Right atrium auricular region (tissue), 2 donors: ENCODE measurements around the gene ACE. TPM values are rescaled to one million over a fixed set of nuclear protein-coding genes. Genes with fewer than 3 reads are reported as not detected.

ENCODE experiments used
- DNase-seq: peaks from one replicate; pipeline ENCODE4 v3.0.0-alpha.2; 2019; ENCODE audit warnings: low spot score
- H3K27ac ChIP-seq, 2 donors: fragments of 200-600 bp; sonication (generic); 1 replicate in 1 of 2; 2 replicates in 1 of 2; pipeline ENCODE4 v1.5.1; 2016 to 2019
- H3K27me3 ChIP-seq, 2 donors: fragments of 200-600 bp; sonication (generic); one replicate each; pipeline versions ENCODE4 v1.5.1 to v1.6.0; 2017 to 2019
- H3K36me3 ChIP-seq: fragments of 200-600 bp; sonication (generic); one replicate; pipeline ENCODE4 v1.5.1; 2016
- H3K4me1 ChIP-seq, 2 donors: fragments of 200-600 bp; sonication (generic); one replicate each; pipeline versions ENCODE4 v1.5.1 to v1.6.0; 2017 to 2019
- H3K4me3 ChIP-seq, 2 donors: fragments of 200-600 bp; sonication (generic); 1 replicate in 1 of 2; 2 replicates in 1 of 2; pipeline ENCODE4 v1.5.1; 2017 to 2019; ENCODE audit warnings: mild to moderate bottlenecking in 1 of 2, moderate library complexity in 1 of 2
- H3K9me3 ChIP-seq, 2 donors: fragments of 200-600 bp; sonication (generic); one replicate each; pipeline ENCODE4 v1.5.1; 2019
- CTCF ChIP-seq, 2 donors: fragments of 200-600 bp; sonication (generic); IDR thresholded peaks; one replicate each; pipeline ENCODE4 v1.5.1; 2019; ENCODE audit warnings: antibody characterized with exemption in 2 of 2
- total RNA-seq, 2 donors: library from RNA; depleted of rRNA; stranded (reverse); fragments of >200 nt; gene quantifications; one replicate each; pipeline ENCODE4 v1.1.0, GENCODE V29; 2016

Gene ACE
- total RNA-seq, 2 donors from 2014 or later = 3.4 to 4.0 TPM

GRCh38 chr17:63488851-63489250 lies 12.0 kb downstream of the ACE start:
- Histone ChIP-seq H3K36me3 (no peaks in the 10 kb centered on the region), H3K27me3 (no peaks in the 10 kb centered on the region), H3K27ac (no peak overlapping the region), H3K4me3 (no peak overlapping the region), H3K4me1 (no peaks in the 10 kb centered on the region), H3K9me3 (no peaks in the 10 kb centered on the region)
- no peak for TF ChIP-seq CTCF (IDR thresholded peaks at IDR 0.05)
- no peak for DNase-seq

DNA sequence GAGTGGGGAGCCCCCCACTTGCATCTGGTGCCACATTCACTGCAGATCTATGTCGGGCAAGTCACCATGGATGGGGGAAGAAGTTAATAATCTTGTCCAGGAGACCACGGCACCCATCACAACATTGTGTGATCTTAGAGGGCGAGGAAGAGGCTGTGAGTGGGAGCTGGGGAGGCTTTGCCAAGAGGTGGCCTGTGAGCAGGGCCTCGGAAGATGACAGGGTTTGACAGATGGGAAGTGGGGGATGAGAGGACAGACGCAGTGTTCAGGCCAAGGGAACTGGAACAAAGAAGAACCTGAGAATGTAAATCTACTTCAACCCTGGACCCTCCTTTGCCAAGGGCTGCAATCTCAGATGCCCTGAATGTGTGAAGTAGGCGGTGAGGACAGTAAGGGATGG lies 12.4 kb downstream of the ACE start:
- Histone ChIP-seq H3K9me3 (no peaks in the 10 kb centered on the region), H3K27me3 (no peaks in the 10 kb centered on the region), H3K4me3 (no peak overlapping the region), H3K27ac (no peak overlapping the region), H3K36me3 (no peaks in the 10 kb centered on the region), H3K4me1 (no peaks in the 10 kb centered on the region)
- no peak for DNase-seq
- TF ChIP-seq CTCF (IDR thresholded peaks at IDR 0.05) = no peak

DNA sequence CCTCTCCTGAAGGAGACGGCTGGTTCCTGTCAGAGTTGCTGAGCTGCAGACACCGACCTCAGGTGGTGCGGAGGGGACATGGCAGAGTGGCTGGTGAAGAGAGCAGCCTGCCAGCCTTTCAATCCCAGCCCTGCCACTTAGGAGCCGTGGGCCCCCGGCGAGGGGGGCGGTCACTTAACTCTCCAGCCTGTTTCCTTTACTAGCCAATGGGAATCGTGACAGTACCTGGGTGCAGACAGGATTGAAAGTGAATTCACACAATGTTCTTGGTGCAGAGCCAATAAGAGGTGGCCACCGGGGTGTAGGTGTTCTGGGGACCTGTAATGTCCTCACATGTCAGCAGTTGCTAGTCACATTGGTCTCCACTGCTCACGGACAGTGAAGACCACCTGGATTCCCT lies 13.5 kb downstream of the ACE start:
- DNase-seq = no peak
- no peak overlapping the region for H3K27ac ChIP-seq
- TF ChIP-seq CTCF (IDR thresholded peaks at IDR 0.05) = no peak
- H3K4me1 ChIP-seq = no peaks in the 10 kb centered on the region
- no peaks in the 10 kb centered on the region for H3K9me3 ChIP-seq
- no peak overlapping the region for H3K4me3 ChIP-seq
- H3K36me3 ChIP-seq = no peaks in the 10 kb centered on the region
- no peaks in the 10 kb centered on the region for H3K27me3 ChIP-seq

DNA sequence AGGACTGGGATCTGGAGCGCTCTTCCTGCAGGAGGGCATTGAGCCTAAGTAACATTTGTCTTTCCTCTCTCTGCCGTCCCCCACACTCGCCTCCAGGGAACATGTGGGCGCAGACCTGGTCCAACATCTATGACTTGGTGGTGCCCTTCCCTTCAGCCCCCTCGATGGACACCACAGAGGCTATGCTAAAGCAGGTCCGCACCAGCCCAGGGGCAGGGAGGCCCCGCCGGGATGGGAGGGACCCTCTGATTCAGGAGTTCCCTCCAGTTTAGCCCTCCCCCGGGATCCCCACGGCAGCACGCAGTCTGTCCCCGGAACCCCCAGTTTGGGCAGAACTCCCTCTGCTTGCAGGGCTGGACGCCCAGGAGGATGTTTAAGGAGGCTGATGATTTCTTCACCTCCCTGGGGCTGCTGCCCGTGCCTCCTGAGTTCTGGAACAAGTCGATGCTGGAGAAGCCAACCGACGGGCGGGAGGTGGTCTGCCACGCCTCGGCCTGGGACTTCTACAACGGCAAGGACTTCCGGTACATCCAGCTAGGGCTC lies 14.1 kb downstream of the ACE start:
- no peaks in the 10 kb centered on the region for H3K9me3 ChIP-seq
- DNase-seq = no peak
- no peaks in the 10 kb centered on the region for H3K4me1 ChIP-seq
- TF ChIP-seq CTCF (IDR thresholded peaks at IDR 0.05) = no peak
- H3K36me3 ChIP-seq = no peaks in the 10 kb centered on the region
- H3K4me3 ChIP-seq = no peak overlapping the region
- no peak overlapping the region for H3K27ac ChIP-seq
- no peaks in the 10 kb centered on the region for H3K27me3 ChIP-seq

DNA sequence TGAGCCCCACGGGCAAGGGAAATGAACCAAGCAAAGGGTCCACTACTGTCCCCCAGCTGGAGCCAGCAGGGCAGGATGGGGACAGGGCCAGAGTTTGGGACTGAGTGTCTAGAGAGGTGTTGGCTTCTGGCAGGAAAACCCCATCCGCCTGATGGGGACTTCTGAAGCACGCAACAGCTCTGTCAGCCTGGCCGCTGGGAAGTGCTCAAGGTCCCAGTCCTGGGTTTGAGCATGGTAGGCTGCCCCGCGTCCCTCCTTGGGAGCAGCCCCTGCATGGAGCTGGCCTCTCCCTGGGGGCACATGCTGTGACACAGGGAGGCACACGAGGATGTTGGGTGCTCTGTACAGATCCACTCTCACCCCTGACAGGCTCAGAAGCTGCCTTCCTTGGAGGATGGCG lies 14.6 kb downstream of the ACE start:
- Histone ChIP-seq H3K4me1 (no peaks in the 10 kb centered on the region), H3K4me3 (no peak overlapping the region), H3K27me3 (no peaks in the 10 kb centered on the region), H3K9me3 (no peaks in the 10 kb centered on the region), H3K27ac (no peak overlapping the region), H3K36me3 (no peaks in the 10 kb centered on the region)
- TF ChIP-seq CTCF (IDR thresholded peaks at IDR 0.05) = no peak
- no peak for DNase-seq

DNA sequence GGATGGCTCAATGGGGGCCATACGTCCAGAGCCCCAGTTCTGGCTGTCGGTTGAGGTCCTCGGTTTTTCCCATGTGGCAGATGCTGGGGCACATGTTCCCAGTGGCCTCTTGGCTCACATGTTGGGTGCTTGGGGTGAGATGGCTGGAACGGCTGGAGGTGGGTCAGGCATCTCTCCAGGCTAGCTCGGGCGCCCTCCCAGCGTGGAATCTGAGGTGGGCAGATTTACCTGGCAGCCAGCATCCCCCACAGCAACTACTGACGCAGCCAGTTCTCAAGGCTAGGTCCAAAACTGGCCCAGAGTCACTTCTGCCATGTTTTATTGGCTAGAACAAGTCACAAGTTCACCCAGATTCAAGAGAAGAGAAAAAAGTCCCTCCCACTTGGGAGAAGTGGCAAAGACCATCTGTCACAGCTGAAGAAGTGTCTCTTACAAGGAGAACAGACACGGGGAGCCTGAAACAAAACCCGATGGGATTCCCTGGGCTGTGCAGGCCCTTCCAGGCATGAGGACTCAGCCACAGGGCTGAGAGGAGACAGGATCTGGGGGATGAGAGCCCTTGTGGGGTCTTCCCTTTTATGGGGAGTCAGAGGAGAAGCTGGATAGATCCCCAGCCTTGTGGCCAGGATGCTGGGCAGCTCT lies 15.2 kb downstream of the ACE start:
- H3K27me3 ChIP-seq = no peaks in the 10 kb centered on the region
- TF ChIP-seq CTCF (IDR thresholded peaks at IDR 0.05) = no peak
- no peak for DNase-seq
- H3K4me1 ChIP-seq = no peaks in the 10 kb centered on the region
- no peak overlapping the region for H3K4me3 ChIP-seq
- H3K9me3 ChIP-seq = no peaks in the 10 kb centered on the region
- no peak overlapping the region for H3K27ac ChIP-seq
- no peaks in the 10 kb centered on the region for H3K36me3 ChIP-seq
